Activated CD4-positive, alpha-beta T cell treated with anti-CD3 and anti-CD28 coated beads, Interleukin-2, amount 10 ng/mL, durations not matched to agents 7 days and 5 days (primary cell): ENCODE results near the gene ARHGAP26. TPM values are rescaled to one million over a fixed set of nuclear protein-coding genes. Genes with fewer than 3 reads are reported as not detected.
A peak's percentile ranks its signal among the peaks of the same experiment; 100 is the strongest.
"Not testable (repeated sequence)": the region's sequence is repeated elsewhere in the genome, so short reads cannot be mapped to it uniquely, and the experiment has no call there.

ENCODE experiments used
- CTCF ChIA-PET: fragments of 350-600 bp; sonication (Branson Sonifier 250); formaldehyde crosslinking; loops from one replicate; lab custom pipeline; 2021; ENCODE audit warnings: antibody characterized with exemption; lab: Charles Lee
- POLR2A ChIA-PET: fragments of 350-600 bp; sonication (Branson Sonifier 250); formaldehyde crosslinking; loops from one replicate; lab custom pipeline; 2021; ENCODE audit warnings: antibody characterized with exemption; lab: Charles Lee
- DNase-seq: peaks from one replicate; pipeline ENCODE4 v3.0.0-alpha.2; 2020
- H3K27ac Mint-ChIP-seq: one replicate; pipeline ENCODE4 v1.8.0; 2021; ENCODE audit warnings: mild to moderate bottlenecking, moderate library complexity, mixed read lengths
- H3K27me3 Mint-ChIP-seq: one replicate; pipeline ENCODE4 v1.8.0; 2021; ENCODE audit warnings: mixed read lengths
- H3K36me3 Mint-ChIP-seq: one replicate; pipeline ENCODE4 v1.8.0; 2021; ENCODE audit warnings: low read depth, mixed read lengths
- H3K4me1 Mint-ChIP-seq: one replicate; pipeline ENCODE4 v1.8.0; 2021; ENCODE audit warnings: mixed read lengths
- H3K4me3 Mint-ChIP-seq: one replicate; pipeline ENCODE4 v1.8.0; 2021; ENCODE audit warnings: mild to moderate bottlenecking, moderate library complexity, mixed read lengths
- H3K9me3 Mint-ChIP-seq: one replicate; pipeline ENCODE4 v1.8.0; 2021; ENCODE audit warnings: mixed read lengths
- total RNA-seq, 2 experiments: library from RNA; stranded (reverse); gene quantifications; one replicate each; pipeline ENCODE4 v1.2.3, GENCODE V29; 2021

The ARHGAP26 gene
- total RNA-seq, 2 experiments from 2014 or later, result 21.0 to 21.5 TPM

DNA sequence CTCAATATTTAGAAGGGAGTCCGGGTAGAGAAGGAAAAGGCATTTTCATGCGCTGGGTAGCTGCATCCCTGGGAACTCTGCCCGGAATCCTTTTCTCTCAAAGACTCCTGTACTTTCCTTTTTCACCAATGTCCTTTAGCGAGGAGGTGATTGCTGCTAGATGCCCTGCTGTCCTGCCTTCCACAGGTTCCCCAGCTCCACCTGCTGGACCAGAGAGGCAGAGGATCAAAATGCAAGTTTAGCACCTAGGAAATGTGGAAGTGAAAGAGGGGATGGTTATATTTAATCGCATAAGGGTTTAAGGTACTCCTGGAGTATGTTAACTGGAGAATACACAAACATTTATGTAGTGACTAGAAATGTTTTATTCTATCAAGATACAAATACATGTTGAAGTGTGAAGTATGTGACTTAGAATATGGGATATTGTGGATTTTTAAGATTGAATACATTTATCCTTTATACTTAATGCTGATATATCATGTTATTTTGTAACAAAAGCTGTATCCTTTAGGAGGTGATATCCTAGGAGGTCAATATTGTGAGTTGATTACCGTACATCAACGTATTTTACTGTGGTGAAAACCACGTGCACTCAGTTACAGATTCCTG is 145.7 kb downstream of the ARHGAP26 start:
- CTCF ChIA-PET, result interaction anchor here (1.4 kb wide), 1 partner anchor 293 kb away, joined by 4 read pairs; no protein-coding TSS in a partner anchor
- H3K27me3 Mint-ChIP-seq, result no peaks in the 10 kb centered on the region
- H3K27ac Mint-ChIP-seq, result no peak overlapping the region
- H3K36me3 Mint-ChIP-seq, result peaks cover 11% of the 10 kb centered on the region
- no peaks in the 10 kb centered on the region for H3K9me3 Mint-ChIP-seq
- H3K4me1 Mint-ChIP-seq, result no peaks in the 10 kb centered on the region
- H3K4me3 Mint-ChIP-seq, result no peak overlapping the region
- POLR2A ChIA-PET, result no interaction called here
- DNase-seq, result peak; percentile 20

DNA sequence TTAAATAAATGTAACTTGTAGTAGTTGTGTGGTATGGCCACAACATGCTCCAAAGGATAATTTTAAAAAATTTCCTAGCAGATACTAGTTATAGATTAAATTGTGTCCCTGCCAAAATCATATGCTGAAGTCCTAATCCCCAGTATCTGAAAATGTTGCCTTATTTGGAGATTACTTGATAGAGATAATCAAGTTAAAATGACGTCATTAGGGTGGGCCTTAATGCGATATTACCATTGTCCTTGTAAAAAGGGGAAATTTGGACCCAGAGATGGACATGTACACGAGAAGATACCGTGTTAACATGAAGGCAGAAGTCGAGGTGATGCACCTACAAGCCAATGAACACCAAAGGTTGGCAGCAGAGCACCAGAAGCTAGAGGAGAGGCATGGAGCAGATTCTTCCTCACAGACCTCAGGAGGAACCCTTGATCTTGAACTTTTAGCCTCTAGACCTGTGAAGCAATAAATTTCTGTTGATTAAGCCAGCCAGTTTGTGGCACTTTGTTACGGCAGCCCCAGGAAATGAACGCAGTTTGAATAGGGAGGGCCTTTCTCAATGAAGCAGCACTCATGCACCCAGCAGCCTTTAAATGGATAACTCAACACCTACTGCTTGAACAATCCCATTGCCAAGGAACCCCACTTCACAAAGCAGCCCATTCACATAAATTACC is 148.9 kb downstream of the ARHGAP26 start:
- DNase-seq, result no peak
- no peak overlapping the region for H3K4me3 Mint-ChIP-seq
- peaks cover under 1% of the 10 kb centered on the region for H3K36me3 Mint-ChIP-seq
- no peaks in the 10 kb centered on the region for H3K9me3 Mint-ChIP-seq
- H3K4me1 Mint-ChIP-seq, result peaks cover 11% of the 10 kb centered on the region
- ChIA-PET POLR2A (no interaction called here), CTCF (interaction anchor here (0.9 to 1.2 kb wide), 2 partner anchors 11 to 16 kb away, joined by 3 read pairs; no protein-coding TSS in a partner anchor)
- H3K27me3 Mint-ChIP-seq, result no peaks in the 10 kb centered on the region
- H3K27ac Mint-ChIP-seq, result no peak overlapping the region

DNA sequence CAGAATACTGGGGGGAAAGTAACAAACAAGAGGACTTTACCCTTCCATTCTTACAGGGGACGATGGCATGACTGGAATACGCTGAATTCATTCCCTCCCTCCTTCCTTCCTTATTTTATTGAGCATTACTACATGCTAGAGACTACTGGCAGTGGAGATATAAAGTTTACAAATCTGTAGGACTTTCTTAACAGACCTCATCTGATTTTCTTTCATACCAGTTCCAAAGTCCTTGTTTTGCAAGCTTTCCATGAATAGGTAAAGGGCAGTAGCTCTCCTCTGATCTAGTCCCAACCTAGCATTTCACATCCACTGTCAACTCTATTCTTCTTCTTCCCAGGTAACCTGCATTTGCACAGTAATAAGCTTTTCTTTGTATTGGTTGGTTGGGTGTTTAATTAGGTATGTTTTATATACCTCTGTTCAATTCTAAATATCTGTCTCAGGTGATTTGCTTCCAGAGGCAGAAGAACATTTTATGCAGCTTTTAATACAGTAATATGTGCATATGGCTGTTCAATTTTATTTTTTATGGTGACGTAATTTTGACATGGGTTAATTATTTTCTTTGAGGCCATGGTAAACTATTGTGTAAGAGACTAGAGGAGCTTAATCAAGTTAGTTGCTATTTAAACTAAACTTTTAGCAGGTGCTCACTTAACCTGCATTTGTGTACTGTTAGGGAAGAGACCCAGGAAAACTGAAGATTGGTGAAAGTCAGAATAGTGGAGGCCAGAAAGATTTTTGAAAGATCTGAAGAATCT is 150.9 kb downstream of the ARHGAP26 start:
- no peak for DNase-seq
- Mint-ChIP-seq H3K4me1 (peaks cover 30% of the 10 kb centered on the region), H3K4me3 (no peak overlapping the region), H3K9me3 (no peaks in the 10 kb centered on the region), H3K36me3 (no peaks in the 10 kb centered on the region), H3K27ac (no peak overlapping the region), H3K27me3 (no peaks in the 10 kb centered on the region)
- ChIA-PET CTCF (interaction anchor here (0.9 to 1.2 kb wide), 2 partner anchors 19 to 88 kb away, joined by 3 read pairs; no protein-coding TSS in a partner anchor), POLR2A (no interaction called here)

DNA sequence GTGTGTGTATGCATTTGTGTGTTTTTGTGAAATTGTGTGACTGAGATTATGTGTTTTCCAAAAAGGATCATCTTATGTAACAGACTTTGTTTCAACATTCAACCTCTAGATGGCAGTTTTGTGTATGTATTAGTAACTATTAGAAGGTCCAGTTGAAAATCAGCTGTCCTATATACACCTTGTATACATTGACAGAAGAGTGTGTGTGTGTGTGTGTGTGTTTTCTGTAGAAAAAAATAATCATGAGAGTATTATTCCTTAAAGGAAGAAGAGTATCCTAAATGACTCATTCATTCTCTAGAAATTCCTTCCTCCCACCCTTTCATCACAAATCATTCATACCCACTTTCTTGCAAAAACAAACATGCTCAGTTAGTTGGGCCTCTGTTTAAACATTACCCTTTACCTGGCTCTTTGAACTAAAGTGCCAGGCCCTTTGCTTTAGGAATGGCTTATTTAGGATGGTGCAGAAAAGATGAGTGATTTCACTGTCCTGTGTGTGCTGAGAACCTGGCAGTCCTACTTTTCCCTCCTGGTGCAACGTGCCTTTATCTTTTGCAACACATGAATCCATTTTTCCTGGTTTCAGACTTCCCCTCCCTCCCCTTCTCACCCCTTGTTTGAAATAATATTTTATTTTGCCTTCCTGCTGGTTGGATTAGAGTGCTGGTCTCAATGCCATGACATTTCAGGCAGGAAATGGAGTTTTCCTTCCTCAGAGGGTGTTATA is 152.2 kb downstream of the ARHGAP26 start:
- DNase-seq, result no peak
- POLR2A ChIA-PET, result no interaction called here
- no peaks in the 10 kb centered on the region for H3K36me3 Mint-ChIP-seq
- H3K4me3 Mint-ChIP-seq, result no peak overlapping the region
- H3K9me3 Mint-ChIP-seq, result no peaks in the 10 kb centered on the region
- no peak overlapping the region for H3K27ac Mint-ChIP-seq
- no peaks in the 10 kb centered on the region for H3K27me3 Mint-ChIP-seq
- CTCF ChIA-PET, result interaction anchor here (0.8 to 1.1 kb wide), 3 partner anchors 13 to 81 kb away, joined by 3 read pairs; no protein-coding TSS in a partner anchor
- peaks cover 31% of the 10 kb centered on the region for H3K4me1 Mint-ChIP-seq

DNA sequence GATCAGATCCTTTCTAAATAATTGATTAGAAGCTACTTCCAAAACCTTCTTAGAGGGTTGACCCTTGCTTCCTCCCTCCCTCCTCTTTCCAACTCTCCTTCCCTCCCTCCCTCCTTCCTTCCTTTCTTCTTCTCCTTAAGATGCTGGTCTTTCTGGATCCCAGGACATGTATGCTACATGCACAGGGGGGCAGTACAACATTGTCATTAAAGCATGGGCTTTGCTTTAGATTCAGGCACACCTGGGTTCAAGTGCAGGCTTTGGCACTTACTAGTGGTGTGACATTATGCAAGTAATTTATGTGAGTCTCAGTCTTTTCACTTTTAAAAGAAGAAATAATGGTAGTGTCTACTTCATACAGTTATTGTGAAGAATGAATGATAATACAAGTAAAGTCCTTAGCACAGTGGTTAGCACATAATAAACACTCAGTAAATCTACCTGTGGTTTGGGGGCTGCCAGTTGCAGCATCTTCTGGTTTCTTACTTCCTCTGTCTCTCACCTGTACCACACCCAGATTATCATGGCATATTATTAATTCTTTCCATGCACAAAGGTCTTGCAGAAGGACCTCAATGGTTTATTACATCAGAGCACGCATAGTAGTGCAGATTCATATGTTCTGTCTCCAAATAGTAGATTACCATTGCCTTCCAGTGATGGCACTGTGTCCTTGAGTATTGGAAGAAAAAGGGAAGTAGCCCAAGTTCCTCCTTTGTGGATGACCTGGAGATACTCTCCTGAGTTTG is 154.1 kb downstream of the ARHGAP26 start:
- H3K4me1 Mint-ChIP-seq, result peaks cover 32% of the 10 kb centered on the region
- H3K27me3 Mint-ChIP-seq, result no peaks in the 10 kb centered on the region
- no peak overlapping the region for H3K27ac Mint-ChIP-seq
- ChIA-PET CTCF (interaction anchor here (1.0 to 1.9 kb wide), 5 partner anchors 9 to 86 kb away, joined by 3 to 4 read pairs (median 3); no protein-coding TSS in a partner anchor), POLR2A (no interaction called here)
- H3K4me3 Mint-ChIP-seq, result no peak overlapping the region
- H3K9me3 Mint-ChIP-seq, result no peaks in the 10 kb centered on the region
- peak; percentile 22 for DNase-seq
- peaks cover 3% of the 10 kb centered on the region for H3K36me3 Mint-ChIP-seq

DNA sequence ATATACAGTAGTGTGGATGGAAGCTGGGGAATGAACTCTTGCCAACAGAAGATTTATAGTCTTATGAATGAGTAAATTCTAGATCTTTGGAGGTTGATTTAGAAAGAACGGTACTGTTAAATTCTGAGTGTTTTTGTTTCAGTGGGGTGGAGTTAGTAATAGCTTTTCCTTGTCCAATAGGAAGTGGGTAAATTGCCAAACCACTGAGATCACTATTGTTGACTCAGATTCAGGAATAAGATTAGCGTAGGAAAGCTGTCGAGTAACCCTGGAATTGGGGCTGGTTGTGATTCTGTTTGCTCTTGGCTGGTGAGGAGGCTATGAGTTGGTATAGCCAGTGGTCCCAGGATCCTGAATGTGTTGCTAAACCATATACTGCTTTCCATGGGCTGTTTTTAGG is 155.6 kb downstream of the ARHGAP26 start:
- ChIA-PET CTCF (interaction anchor here (0.6 to 1.2 kb wide), 4 partner anchors 9 to 557 kb away, joined by 3 to 4 read pairs (median 3); no protein-coding TSS in a partner anchor), POLR2A (no interaction called here)
- Mint-ChIP-seq H3K9me3 (no peaks in the 10 kb centered on the region), H3K4me3 (no peak overlapping the region), H3K36me3 (peaks cover 8% of the 10 kb centered on the region), H3K4me1 (peaks cover 35% of the 10 kb centered on the region), H3K27ac (no peak overlapping the region), H3K27me3 (no peaks in the 10 kb centered on the region)
- DNase-seq, result no peak

DNA sequence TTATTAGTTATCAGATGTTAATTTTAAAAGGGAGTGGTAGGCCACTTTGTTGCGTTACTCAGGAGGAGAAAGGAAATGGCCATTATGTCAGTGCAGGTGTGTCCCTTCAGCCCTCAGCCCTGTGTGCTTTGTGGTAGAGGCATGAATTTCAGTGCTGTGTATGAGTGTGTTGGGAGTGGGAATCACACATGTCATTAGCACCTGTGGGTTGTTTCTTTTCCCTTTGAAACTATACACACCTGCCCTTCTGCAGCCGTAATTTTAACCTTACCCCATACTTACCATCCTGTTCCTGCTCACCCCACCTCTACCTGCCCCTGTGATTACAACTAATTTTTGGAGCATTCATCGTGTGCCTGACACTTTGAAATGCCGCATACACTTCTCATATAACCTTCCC is 156.4 kb downstream of the ARHGAP26 start:
- H3K27me3 Mint-ChIP-seq, result no peaks in the 10 kb centered on the region
- peaks cover 35% of the 10 kb centered on the region for H3K4me1 Mint-ChIP-seq
- H3K9me3 Mint-ChIP-seq, result no peaks in the 10 kb centered on the region
- H3K4me3 Mint-ChIP-seq, result no peak overlapping the region
- ChIA-PET CTCF (interaction anchor here (1.2 kb wide), 1 partner anchor 87 kb away, joined by 3 read pairs; no protein-coding TSS in a partner anchor), POLR2A (no interaction called here)
- H3K36me3 Mint-ChIP-seq, result peaks cover 8% of the 10 kb centered on the region
- H3K27ac Mint-ChIP-seq, result no peak overlapping the region
- DNase-seq, result no peak

DNA sequence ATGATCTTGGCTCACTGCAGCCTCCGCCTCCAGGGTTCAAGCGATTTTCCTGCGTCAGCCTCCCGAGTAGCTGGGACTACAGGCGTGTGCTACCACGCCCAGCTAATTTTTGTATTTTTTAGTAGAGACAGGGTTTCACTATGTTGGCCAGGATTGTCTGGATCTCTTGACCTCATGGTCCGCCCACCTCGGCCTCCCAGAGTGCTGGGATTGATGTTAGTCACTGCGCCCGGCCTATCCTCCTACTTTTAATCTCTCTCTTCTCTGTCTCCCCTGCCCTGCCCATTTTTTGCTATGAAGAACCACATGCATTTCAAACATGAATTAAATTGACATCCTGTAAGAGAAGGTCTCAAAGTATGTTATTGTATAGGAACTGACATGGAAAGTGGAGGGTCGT is 158.8 kb downstream of the ARHGAP26 start:
- CTCF ChIA-PET, result interaction anchor here (0.6 to 1.3 kb wide), 2 partner anchors 73 to 955 kb away, joined by 3 read pairs; no protein-coding TSS in a partner anchor
- H3K4me3 Mint-ChIP-seq, H3K9me3 Mint-ChIP-seq, H3K27me3 Mint-ChIP-seq, H3K27ac Mint-ChIP-seq, POLR2A ChIA-PET, DNase-seq: not testable (repeated sequence)
- Mint-ChIP-seq H3K36me3 (peaks cover 19% of the 10 kb centered on the region), H3K4me1 (peaks cover 26% of the 10 kb centered on the region)

DNA sequence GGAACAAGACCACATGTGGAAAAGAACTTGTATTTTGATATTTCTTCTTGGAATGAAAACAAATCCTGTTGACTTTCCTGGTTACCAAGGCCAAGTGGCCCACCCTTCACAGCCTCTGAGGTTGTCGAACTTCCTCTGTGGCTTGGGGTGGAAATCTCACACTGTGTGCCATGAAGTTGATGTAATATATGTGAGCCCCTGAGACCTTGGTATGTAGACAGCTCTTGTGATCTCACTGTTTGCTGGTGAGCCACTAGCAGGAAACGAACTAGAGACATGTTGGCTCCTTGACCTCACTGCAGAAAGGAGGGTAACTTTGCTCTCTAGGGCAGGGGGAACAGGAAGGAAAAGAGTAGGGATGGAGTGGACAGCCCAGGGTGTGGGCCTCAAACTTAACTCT is 159.4 kb downstream of the ARHGAP26 start:
- POLR2A ChIA-PET, result no interaction called here
- no peak overlapping the region for H3K4me3 Mint-ChIP-seq
- peaks cover 24% of the 10 kb centered on the region for H3K4me1 Mint-ChIP-seq
- H3K27me3 Mint-ChIP-seq, result no peaks in the 10 kb centered on the region
- no peak overlapping the region for H3K27ac Mint-ChIP-seq
- H3K36me3 Mint-ChIP-seq, result peaks cover 24% of the 10 kb centered on the region
- CTCF ChIA-PET, result interaction anchor here (1.3 kb wide), 1 partner anchor 72 kb away, joined by 3 read pairs; no protein-coding TSS in a partner anchor
- DNase-seq, result no peak
- no peaks in the 10 kb centered on the region for H3K9me3 Mint-ChIP-seq

DNA sequence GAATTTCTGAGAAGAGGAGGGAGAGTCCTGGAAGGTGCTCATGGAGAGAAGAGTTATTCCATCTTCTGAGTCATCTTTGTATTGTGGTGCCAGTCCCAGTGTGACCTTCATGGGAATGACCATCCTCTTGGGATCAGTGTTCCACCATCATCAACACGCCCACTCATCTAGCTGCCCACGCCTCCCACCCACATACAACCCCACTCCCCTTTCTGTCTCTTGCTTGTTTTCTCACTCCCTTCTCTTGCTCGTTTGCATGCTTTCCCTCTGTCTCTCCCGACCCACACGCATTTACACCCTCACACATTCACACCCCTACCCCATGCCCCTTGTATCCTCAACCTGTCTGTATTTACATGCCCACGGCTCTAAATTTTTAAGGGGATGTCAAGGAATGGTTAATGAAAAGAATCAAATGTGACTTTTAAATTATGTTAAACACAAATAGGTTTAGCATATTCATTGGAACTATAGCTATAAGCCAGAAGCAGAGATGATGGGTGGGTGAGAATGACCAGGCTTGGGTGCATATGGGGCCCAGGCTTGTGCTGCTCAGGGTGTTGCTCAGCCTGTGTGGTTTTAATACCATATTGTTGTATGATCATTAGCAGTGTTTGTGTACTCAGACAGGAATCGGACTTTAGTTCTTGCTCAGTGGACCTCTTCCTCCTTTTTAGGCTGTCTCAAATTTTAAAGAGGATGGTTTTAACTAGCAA is 160.4 kb downstream of the ARHGAP26 start:
- ChIA-PET POLR2A (no interaction called here), CTCF (interaction anchor here (1.3 kb wide), 1 partner anchor 72 kb away, joined by 3 read pairs; no protein-coding TSS in a partner anchor)
- no peaks in the 10 kb centered on the region for H3K9me3 Mint-ChIP-seq
- DNase-seq, result no peak
- peaks cover 18% of the 10 kb centered on the region for H3K4me1 Mint-ChIP-seq
- H3K4me3 Mint-ChIP-seq, result no peak overlapping the region
- H3K27ac Mint-ChIP-seq, result no peak overlapping the region
- H3K36me3 Mint-ChIP-seq, result peaks cover 24% of the 10 kb centered on the region
- H3K27me3 Mint-ChIP-seq, result no peaks in the 10 kb centered on the region
